Right ventricle myocardium superior (tissue), 1 donor: ENCODE results near the gene CHID1. TPM values are rescaled to one million over a fixed set of nuclear protein-coding genes. Genes with fewer than 3 reads are reported as not detected.

Experiments
- ATAC-seq: fragments of 200-7000 bp; cut with Tn5 transposase; one replicate; pipeline ENCODE4 v1.9.1; 2020; ENCODE audit warnings: mild to moderate bottlenecking; ENCODE audit not compliant: poor library complexity
- DNase-seq: peaks from one replicate; pipeline ENCODE4 v3.0.0-alpha.2; 2020
- intact Hi-C: fragments of 100-400 bp; cut with DNase I; formaldehyde crosslinking; loops from one replicate; pipeline ENCODE4 v1.11.2; 2022
- total RNA-seq: library from RNA; stranded (reverse); fragmentation: NEBNext Ultra II Directional; extraction: Animal tissue kit (Norgen Biotek cat#: 25700); gene quantifications from one replicate; pipeline ENCODE4 v1.2.1, GENCODE V29; 2021
- donor health status: DM: no; HTN: yes; CAD: no; lungs with severe emphysema.

CHID1 gene
- total RNA-seq, 1 donor from 2014 or later, result 48.3 TPM

GRCh38 chr11:823441-824291 lies 86.9 kb downstream of the CHID1 start:
- intact Hi-C loops, result no loop called here
- ATAC-seq (no peak), DNase-seq (no peak)

- DNase-seq (peak; percentile 79), ATAC-seq (no peak)
- intact Hi-C loops, result no loop called here
These were observed 88.9 kb downstream of the CHID1 start for GRCh38 chr11:821512-822371.

- ATAC-seq, result peak; percentile 61
- intact Hi-C loops, result no loop called here
- DNase-seq, result peak; percentile 89
These were observed 89.7 kb downstream of the CHID1 start for GRCh38 chr11:820655-821511.

GRCh38 chr11:819943-820649 lies 90.5 kb downstream of the CHID1 start:
- ATAC-seq (peak; percentile 72), DNase-seq (peak; percentile 94)
- intact Hi-C loops, result no loop called here

GRCh38 chr11:819129-819931 lies 91.3 kb downstream of the CHID1 start:
- peak; percentile 96 for DNase-seq
- ATAC-seq, result peak; percentile 87
- intact Hi-C loops, result no loop called here

GRCh38 chr11:818396-819128 lies 92.0 kb downstream of the CHID1 start, which contains the start of gene PNPLA2:
Gene PNPLA2 (plus strand): TSS chr11:818914. CDS start chr11:819719, 805 bp downstream.
- no peak for ATAC-seq
- DNase-seq, result no peak
- intact Hi-C loops, result no loop called here

Other genes with a start within 250 kb of the CHID1 start
- gene DEAF1, start 215.6 kb downstream of the CHID1 start, total RNA-seq, result 22.1 TPM
- 9.1 TPM for gene TMEM80, start 215.0 kb downstream of the CHID1 start, total RNA-seq
- gene EPS8L2, start 204.6 kb downstream of the CHID1 start, total RNA-seq, result 3.2 TPM
- gene TALDO1, start 163.3 kb downstream of the CHID1 start, total RNA-seq, result 90.1 TPM
- 17.4 TPM for gene GATD1, start 133.3 kb downstream of the CHID1 start, total RNA-seq
- 0.19 TPM for gene CEND1, start 120.7 kb downstream of the CHID1 start, total RNA-seq
- gene SLC25A22, start 112.5 kb downstream of the CHID1 start, total RNA-seq, result 3.4 TPM
- 7.3 TPM for gene PIDD1, start 105.6 kb downstream of the CHID1 start, total RNA-seq
- 982 TPM for gene RPLP2, start 100.8 kb downstream of the CHID1 start, total RNA-seq
- 346 TPM for gene PNPLA2, start 91.9 kb downstream of the CHID1 start, total RNA-seq
- gene CRACR2B, start 82.9 kb downstream of the CHID1 start, total RNA-seq, result 18.9 TPM
- 405 TPM for gene CD151, start 77.9 kb downstream of the CHID1 start, total RNA-seq
- 267 TPM for gene POLR2L, start 68.3 kb downstream of the CHID1 start, total RNA-seq
- gene TSPAN4, start 68.0 kb downstream of the CHID1 start, total RNA-seq, result 40.5 TPM
- gene AP2A2, start 15.1 kb upstream of the CHID1 start, total RNA-seq, result 53.5 TPM
- not detected for gene MUC6, start 125.9 kb upstream of the CHID1 start, total RNA-seq
- gene MUC2, start 164.1 kb upstream of the CHID1 start, total RNA-seq, result not detected
- not detected for gene MUC5AC, start 247.1 kb upstream of the CHID1 start, total RNA-seq